ENCODE results near the gene GJA4.

Gene GJA4

GRCh38 chr1:34746101-34746500 lies 46.7 kb upstream of the GJA4 start:
- no peaks in the 10 kb centered on the region for H3K9me3 ChIP-seq (replicated peaks in 1 of 2; ENCODE audit: control insufficient read depth in 2 of 2, insufficient read depth in 1 of 2, low read depth in 1 of 2, low read length in 2 of 2)
- no peak overlapping the region for H3K23ac ChIP-seq (ENCODE audit: low read depth, low read length, poor library complexity)
- peak overlapping the region; percentile 45 for H3K9ac ChIP-seq (ENCODE audit: low read depth, low read length, poor library complexity)
- H2AK5ac ChIP-seq (ENCODE audit: low read depth, low read length): no peak overlapping the region
- no peak overlapping the region for H3K4me3 ChIP-seq (ENCODE audit: low read length in 2 of 2)
- H2BK15ac ChIP-seq (ENCODE audit: low read length): no peak overlapping the region
- H3K36me3 ChIP-seq (replicated peaks in 1 of 2; ENCODE audit: control insufficient read depth in 2 of 2, insufficient read depth in 2 of 2, low read length in 2 of 2): no peaks in the 10 kb centered on the region
- no peak overlapping the region for H2BK5ac ChIP-seq (ENCODE audit: low read length)
- no peak overlapping the region for H4K8ac ChIP-seq (ENCODE audit: low read depth, low read length)
- no peak overlapping the region for H2BK12ac ChIP-seq (ENCODE audit: low read length)
- H3K14ac ChIP-seq (ENCODE audit: low read length): no peak overlapping the region
- H3K18ac ChIP-seq (ENCODE audit: low read length): no peak overlapping the region
- WGBS, 2 donors (ENCODE audit: extremely low coverage in 2 of 2, insufficient read length in 2 of 2, insufficient replicate concordance in 1 of 2): no CpG with 5 or more reads among the region's 4 CpGs
- no peak overlapping the region for H2BK120ac ChIP-seq (ENCODE audit: low read depth, low read length)
- H3K27me3 ChIP-seq (ENCODE audit: control insufficient read depth in 3 of 3, insufficient read depth in 3 of 3, low read depth in 1 of 3, low read length in 3 of 3): peaks cover 0 to 36% (median 0%) of the 10 kb centered on the region in 3 experiments
- no peak overlapping the region for H3K4ac ChIP-seq (ENCODE audit: low read length)
- no peak overlapping the region for H2AFZ ChIP-seq (ENCODE audit: low read length)
- no peaks in the 10 kb centered on the region for H3K79me1 ChIP-seq (ENCODE audit: low read depth, low read length)
- H3K4me1 ChIP-seq (ENCODE audit: control insufficient read depth in 2 of 2, insufficient read depth in 1 of 2, low read depth in 1 of 2, low read length in 2 of 2): peaks cover 0 to 13% of the 10 kb centered on the region in 2 donors
- H3K27ac ChIP-seq (replicated peaks; ENCODE audit: low read length): no peak overlapping the region
- H4K91ac ChIP-seq (ENCODE audit: low read depth, low read length, poor library complexity): no peak overlapping the region
- no peak overlapping the region for H3K4me2 ChIP-seq (ENCODE audit: insufficient read depth, low read length, poor library complexity, severe bottlenecking)
- no peak for DNase-seq (ENCODE audit: low spot score)

GRCh38 chr1:34746785-34747637 lies 45.8 kb upstream of the GJA4 start:
- Histone ChIP-seq H3K4me1 (ENCODE audit: control insufficient read depth in 2 of 2, insufficient read depth in 1 of 2, low read depth in 1 of 2, low read length in 2 of 2) (peaks cover 0 to 16% of the 10 kb centered on the region in 2 donors), H4K8ac (ENCODE audit: low read depth, low read length) (no peak overlapping the region), H2BK15ac (ENCODE audit: low read length) (no peak overlapping the region), H2AFZ (ENCODE audit: low read length) (no peak overlapping the region), H2AK5ac (ENCODE audit: low read depth, low read length) (peak overlapping the region; percentile 44), H3K27ac (replicated peaks; ENCODE audit: low read length) (no peak overlapping the region), H3K36me3 (replicated peaks in 1 of 2; ENCODE audit: control insufficient read depth in 2 of 2, insufficient read depth in 2 of 2, low read length in 2 of 2) (no peaks in the 10 kb centered on the region), H3K4me2 (ENCODE audit: insufficient read depth, low read length, poor library complexity, severe bottlenecking) (no peak overlapping the region), H4K91ac (ENCODE audit: low read depth, low read length, poor library complexity) (no peak overlapping the region), H3K18ac (ENCODE audit: low read length) (peak overlapping the region; percentile 29), H2BK5ac (ENCODE audit: low read length) (peak overlapping the region; percentile 31), H3K23ac (ENCODE audit: low read depth, low read length, poor library complexity) (no peak overlapping the region), H3K27me3 (ENCODE audit: control insufficient read depth in 3 of 3, insufficient read depth in 3 of 3, low read depth in 1 of 3, low read length in 3 of 3) (peaks cover 0 to 32% (median 0%) of the 10 kb centered on the region in 3 experiments), H2BK12ac (ENCODE audit: low read length) (no peak overlapping the region), H2BK120ac (ENCODE audit: low read depth, low read length) (no peak overlapping the region), H3K4me3 (ENCODE audit: low read length in 2 of 2) (no peak overlapping the region), H3K9ac (ENCODE audit: low read depth, low read length, poor library complexity) (no peak overlapping the region), H3K4ac (ENCODE audit: low read length) (no peak overlapping the region), H3K79me1 (ENCODE audit: low read depth, low read length) (no peaks in the 10 kb centered on the region), H3K14ac (ENCODE audit: low read length) (no peak overlapping the region), H3K9me3 (replicated peaks in 1 of 2; ENCODE audit: control insufficient read depth in 2 of 2, insufficient read depth in 1 of 2, low read depth in 1 of 2, low read length in 2 of 2) (no peaks in the 10 kb centered on the region)
- no peak for DNase-seq (ENCODE audit: low spot score)
- WGBS, 2 donors (ENCODE audit: extremely low coverage in 2 of 2, insufficient read length in 2 of 2, insufficient replicate concordance in 1 of 2): no CpG with 5 or more reads among the region's 18 CpGs

- WGBS, 2 donors (ENCODE audit: extremely low coverage in 2 of 2, insufficient read length in 2 of 2, insufficient replicate concordance in 1 of 2): no CpG with 5 or more reads among the region's 6 CpGs
Measured at GRCh38 chr1:34747638-34747941, 45.2 kb upstream of the GJA4 start.

GRCh38 chr1:34749992-34750391 lies 42.8 kb upstream of the GJA4 start:
- H2BK120ac ChIP-seq (ENCODE audit: low read depth, low read length): no peak overlapping the region
- H3K27ac ChIP-seq (replicated peaks; ENCODE audit: low read length): no peak overlapping the region
- peaks cover 0 to 19% of the 10 kb centered on the region in 2 donors for H3K4me1 ChIP-seq (ENCODE audit: control insufficient read depth in 2 of 2, insufficient read depth in 1 of 2, low read depth in 1 of 2, low read length in 2 of 2)
- peaks cover 0 to 46% (median 0%) of the 10 kb centered on the region in 3 experiments for H3K27me3 ChIP-seq (ENCODE audit: control insufficient read depth in 3 of 3, insufficient read depth in 3 of 3, low read depth in 1 of 3, low read length in 3 of 3)
- no peak overlapping the region for H3K14ac ChIP-seq (ENCODE audit: low read length)
- H3K23ac ChIP-seq (ENCODE audit: low read depth, low read length, poor library complexity): no peak overlapping the region
- H2BK12ac ChIP-seq (ENCODE audit: low read length): no peak overlapping the region
- H2BK5ac ChIP-seq (ENCODE audit: low read length): no peak overlapping the region
- H3K4me3 ChIP-seq (ENCODE audit: low read length in 2 of 2): no peak overlapping the region
- no peak overlapping the region for H3K18ac ChIP-seq (ENCODE audit: low read length)
- no peak overlapping the region for H2BK15ac ChIP-seq (ENCODE audit: low read length)
- H3K36me3 ChIP-seq (replicated peaks in 1 of 2; ENCODE audit: control insufficient read depth in 2 of 2, insufficient read depth in 2 of 2, low read length in 2 of 2): no peaks in the 10 kb centered on the region
- no peaks in the 10 kb centered on the region for H3K79me1 ChIP-seq (ENCODE audit: low read depth, low read length)
- H2AK5ac ChIP-seq (ENCODE audit: low read depth, low read length): no peak overlapping the region
- no peak overlapping the region for H4K8ac ChIP-seq (ENCODE audit: low read depth, low read length)
- H3K4me2 ChIP-seq (ENCODE audit: insufficient read depth, low read length, poor library complexity, severe bottlenecking): no peak overlapping the region
- no peak for DNase-seq (ENCODE audit: low spot score)
- no peak overlapping the region for H3K9ac ChIP-seq (ENCODE audit: low read depth, low read length, poor library complexity)
- H4K91ac ChIP-seq (ENCODE audit: low read depth, low read length, poor library complexity): no peak overlapping the region
- no peak overlapping the region for H2AFZ ChIP-seq (ENCODE audit: low read length)
- no peaks in the 10 kb centered on the region for H3K9me3 ChIP-seq (replicated peaks in 1 of 2; ENCODE audit: control insufficient read depth in 2 of 2, insufficient read depth in 1 of 2, low read depth in 1 of 2, low read length in 2 of 2)
- no peak overlapping the region for H3K4ac ChIP-seq (ENCODE audit: low read length)
- WGBS, 2 donors (ENCODE audit: extremely low coverage in 2 of 2, insufficient read length in 2 of 2, insufficient replicate concordance in 1 of 2): no CpG with 5 or more reads among the region's 8 CpGs

More at GRCh38 chr1:34747638-34747941, 45.2 kb upstream of the GJA4 start:
- H2AK5ac ChIP-seq (ENCODE audit: low read depth, low read length): peak overlapping the region; percentile 44
- no peak overlapping the region for H3K14ac ChIP-seq (ENCODE audit: low read length)
- no peak overlapping the region for H2BK12ac ChIP-seq (ENCODE audit: low read length)
- peak overlapping the region; percentile 29 for H3K18ac ChIP-seq (ENCODE audit: low read length)
- H3K36me3 ChIP-seq (replicated peaks in 1 of 2; ENCODE audit: control insufficient read depth in 2 of 2, insufficient read depth in 2 of 2, low read length in 2 of 2): no peaks in the 10 kb centered on the region
- H3K27me3 ChIP-seq (ENCODE audit: control insufficient read depth in 3 of 3, insufficient read depth in 3 of 3, low read depth in 1 of 3, low read length in 3 of 3): peaks cover 0 to 34% (median 0%) of the 10 kb centered on the region in 3 experiments
- no peak overlapping the region for H2BK120ac ChIP-seq (ENCODE audit: low read depth, low read length)
- H3K4me1 ChIP-seq (ENCODE audit: control insufficient read depth in 2 of 2, insufficient read depth in 1 of 2, low read depth in 1 of 2, low read length in 2 of 2): peaks cover 0 to 16% of the 10 kb centered on the region in 2 donors
- H3K27ac ChIP-seq (replicated peaks; ENCODE audit: low read length): no peak overlapping the region
- H2BK5ac ChIP-seq (ENCODE audit: low read length): peak overlapping the region; percentile 31
- no peak overlapping the region for H3K4ac ChIP-seq (ENCODE audit: low read length)
- H4K8ac ChIP-seq (ENCODE audit: low read depth, low read length): no peak overlapping the region
- no peaks in the 10 kb centered on the region for H3K9me3 ChIP-seq (replicated peaks in 1 of 2; ENCODE audit: control insufficient read depth in 2 of 2, insufficient read depth in 1 of 2, low read depth in 1 of 2, low read length in 2 of 2)
- no peaks in the 10 kb centered on the region for H3K79me1 ChIP-seq (ENCODE audit: low read depth, low read length)
- no peak overlapping the region for H3K9ac ChIP-seq (ENCODE audit: low read depth, low read length, poor library complexity)
- H2AFZ ChIP-seq (ENCODE audit: low read length): no peak overlapping the region
- no peak for DNase-seq (ENCODE audit: low spot score)
- H3K4me2 ChIP-seq (ENCODE audit: insufficient read depth, low read length, poor library complexity, severe bottlenecking): no peak overlapping the region
- H3K23ac ChIP-seq (ENCODE audit: low read depth, low read length, poor library complexity): no peak overlapping the region
- no peak overlapping the region for H3K4me3 ChIP-seq (ENCODE audit: low read length in 2 of 2)
- H2BK15ac ChIP-seq (ENCODE audit: low read length): no peak overlapping the region
- no peak overlapping the region for H4K91ac ChIP-seq (ENCODE audit: low read depth, low read length, poor library complexity)

Data from neuronal stem cell (in vitro differentiated cells).